A549 (cell line): Measurements from ENCODE around the gene CHCHD6. TPM values are rescaled to one million over a fixed set of nuclear protein-coding genes. Genes with fewer than 3 reads are reported as not detected.

Experiments used
- ATAC-seq, 2 experiments: fragments of 200-7000 bp in 1 of 2; fragments of >200 bp in 1 of 2; cut with Nextera tagmentation in 1 of 2; cut with Tn5 transposase in 1 of 2; 3 replicates each; pipeline versions ENCODE4 v1.8.0 to v1.9.1; 2018 to 2020; ENCODE audit warnings: mild to moderate bottlenecking in 1 of 2, moderate library complexity in 1 of 2
- CTCF ChIA-PET: fragments of 300-600 bp; sonication (Branson Sonifier 250); formaldehyde crosslinking; extraction: SDS; loops from one replicate; lab custom pipeline; 2021; ENCODE audit warnings: antibody characterized with exemption, inconsistent platforms; lab: Yijun Ruan, JAX
- POLR2A ChIA-PET: fragments of 350-600 bp; formaldehyde crosslinking; extraction: SDS; loops from one replicate; lab custom pipeline; 2021; ENCODE audit warnings: antibody characterized with exemption, inconsistent platforms; lab: Yijun Ruan, JAX
- DNase-seq, 2 experiments: peaks; one replicate each; pipeline versions ENCODE4 v3.0.0 to v3.0.0-alpha.2; 2011 to 2016; ENCODE audit warnings: low read depth in 1 of 2, low spot score in 1 of 2
- FAIRE-seq: peaks from 2 replicates; lab custom pipeline; 2011; peaks lifted over from hg19 to GRCh38; lab: Jason Lieb, UNC
- H3K27ac ChIP-seq, 2 experiments: fragments of >200 bp; sonication (Bioruptor Twin); formaldehyde crosslinking; 3 replicates each; pipeline ENCODE4 v1.5.1; 2016 to 2017
- H3K4me1 ChIP-seq: fragments of >200 bp; sonication (Bioruptor Twin); formaldehyde crosslinking; 3 replicates; pipeline ENCODE4 v1.6.1; 2016
- H3K4me2 ChIP-seq: fragments of >200 bp; sonication (Bioruptor Twin); formaldehyde crosslinking; 3 replicates; pipeline ENCODE4 v1.6.1; 2016
- H3K4me3 ChIP-seq: fragments of >200 bp; sonication (Bioruptor Twin); formaldehyde crosslinking; 3 replicates; pipeline ENCODE4 v1.5.1; 2016
- H3K9me3 ChIP-seq: fragments of >200 bp; sonication (Bioruptor Twin); formaldehyde crosslinking; 3 replicates; pipeline ENCODE4 v1.6.1; 2016
- CBX8 ChIP-seq: fragments of 200-600 bp; sonication (generic); IDR thresholded peaks from 2 replicates; pipeline ENCODE4 v1.6.1; 2016
- CHD2 ChIP-seq: fragments of 150-350 bp; IDR thresholded peaks from 2 replicates; pipeline ENCODE4 v1.6.1; 2014; ENCODE audit warnings: low read length; ENCODE audit not compliant: partially characterized antibody
- E2F6 ChIP-seq: IDR thresholded peaks from 2 replicates; pipeline ENCODE4 v1.6.1; 2012; ENCODE audit warnings: low read depth, borderline replicate concordance
- EHF ChIP-seq: fragments of 250-450 bp; sonication (Bioruptor Pico); IDR thresholded peaks from 2 replicates; pipeline ENCODE4 v1.5.0; 2020; ENCODE audit warnings: mild to moderate bottlenecking
- ELK1 ChIP-seq: fragments of 150-350 bp; IDR thresholded peaks from 2 replicates; pipeline ENCODE4 v1.6.1; 2014; ENCODE audit warnings: low read depth, mild to moderate bottlenecking, low read length
- EP300 ChIP-seq, 2 experiments: fragments of >200 bp; sonication (Bioruptor Twin); formaldehyde crosslinking; IDR thresholded peaks; 2 replicates in 1 of 2; 3 replicates in 1 of 2; pipeline ENCODE4 v1.6.1; 2016 to 2017
- FOXS1 ChIP-seq: fragments of 250-450 bp; sonication (Bioruptor Pico); IDR thresholded peaks from 2 replicates; pipeline ENCODE4 v1.5.0; 2020; ENCODE audit warnings: mild to moderate bottlenecking, moderate library complexity
- GATA3 ChIP-seq: IDR thresholded peaks from 2 replicates; pipeline ENCODE4 v1.6.1; 2012; ENCODE audit warnings: borderline replicate concordance
- HDAC2 ChIP-seq: fragments of 200-600 bp; sonication (generic); IDR thresholded peaks from 2 replicates; pipeline ENCODE4 v1.6.1; 2016
- HOXB5 ChIP-seq: fragments of 250-450 bp; sonication (Bioruptor Pico); IDR thresholded peaks from 2 replicates; pipeline ENCODE4 v1.5.0; 2020; ENCODE audit warnings: mild to moderate bottlenecking, moderate library complexity
- JUNB ChIP-seq: fragments of >200 bp; sonication (Bioruptor Twin); formaldehyde crosslinking; IDR thresholded peaks from 2 replicates; pipeline ENCODE4 v1.6.1; 2016
- MAFK ChIP-seq: fragments of 450-650 bp; IDR thresholded peaks from 2 replicates; pipeline ENCODE4 v1.6.1; 2014; ENCODE audit not compliant: partially characterized antibody
- NFE2L2 ChIP-seq: fragments of 150-350 bp; conservative IDR thresholded peaks from 2 replicates; pipeline ENCODE4 v1.6.1; 2014; ENCODE audit warnings: low read length
- NR3C1 ChIP-seq: fragments of >200 bp; sonication (Bioruptor Twin); formaldehyde crosslinking; IDR thresholded peaks from 3 replicates; pipeline ENCODE4 v1.6.1; 2017
- PBX3 ChIP-seq: IDR thresholded peaks from 2 replicates; pipeline ENCODE4 v1.6.1; 2012
- POLR2A ChIP-seq: IDR thresholded peaks from 2 replicates; pipeline ENCODE4 v1.6.1; 2012; ENCODE audit warnings: mild to moderate bottlenecking, low read length
- REST ChIP-seq: fragments of 200-600 bp; sonication (generic); IDR thresholded peaks from 2 replicates; pipeline ENCODE4 v1.6.1; 2016; ENCODE audit warnings: antibody characterized with exemption, mild to moderate bottlenecking, moderate library complexity
- RFX5 ChIP-seq: fragments of 450-650 bp; IDR thresholded peaks from 2 replicates; pipeline ENCODE4 v1.7.1; 2014; ENCODE audit warnings: antibody characterized with exemption, mild to moderate bottlenecking, moderate library complexity
- RNF2 ChIP-seq: fragments of 200-600 bp; sonication (generic); IDR thresholded peaks from 2 replicates; pipeline ENCODE4 v1.6.1; 2016; ENCODE audit warnings: low read depth, mild to moderate bottlenecking, antibody characterized with exemption, moderate library complexity, borderline replicate concordance
- USF2 ChIP-seq: fragments of 450-650 bp; IDR thresholded peaks from 2 replicates; pipeline ENCODE4 v1.6.1; 2014; ENCODE audit warnings: antibody characterized with exemption
- WGBS: methylation state at CpG from one replicate; pipeline ENCODE4 v1.1.6; 2017; ENCODE audit errors: missing lambda C conversion rate; 5-methylcytosine and 5-hydroxymethylcytosine counted together
- polyA plus RNA-seq, 4 experiments: library from polyadenylated mRNA; depleted of rRNA in 3 of 4; stranded (reverse); fragments of >200 nt; fragmentation: RNase III in 1 of 4; extraction: RNeasy Plus Mini Kit Qiagen cat#74134 plus additional on column Dnase treatment in 1 of 4; gene quantifications; 2 replicates in 3 of 4; 3 replicates in 1 of 4; pipeline ENCODE4 v1.2.3, GENCODE V29; 2011 to 2017

Gene CHCHD6
- polyA plus RNA-seq, 2 of the 4 experiments (the other 2 are of a cell fraction): 15.0 to 18.1 TPM

GRCh38 chr3:126765187-126766069 is 61.4 kb downstream of the CHCHD6 start:
- POLR2A ChIA-PET: no interaction called here

GRCh38 chr3:126766653-126767052 is 62.6 kb downstream of the CHCHD6 start:
- FAIRE-seq (no peak), ATAC-seq (no peak), DNase-seq (no peak)
- Histone ChIP-seq H3K27ac (no peak overlapping the region), H3K9me3 (no peaks in the 10 kb centered on the region), H3K4me3 (no peak overlapping the region), H3K4me2 (no peak overlapping the region), H3K4me1 (no peaks in the 10 kb centered on the region)
- 89% methylated on average over 3 of the region's 7 CpGs for WGBS
- ChIA-PET POLR2A (no interaction called here), CTCF (interaction anchor here (0.8 to 2.4 kb wide), 2 partner anchors 14 to 127 kb away, joined by 3 to 11 read pairs; no protein-coding TSS in a partner anchor)
- TF ChIP-seq HOXB5: no peak
- no peak for TF ChIP-seq GATA3
- no peak for TF ChIP-seq RNF2
- TF ChIP-seq NR3C1: no peak
- TF ChIP-seq CHD2: no peak
- TF ChIP-seq EP300 (IDR thresholded peaks at IDR 0.05): no peak
- no peak for TF ChIP-seq PBX3
- no peak for TF ChIP-seq RFX5
- no peak for TF ChIP-seq NFE2L2
- TF ChIP-seq USF2: no peak
- no peak for TF ChIP-seq ELK1
- no peak for TF ChIP-seq CBX8
- no peak for TF ChIP-seq EHF (CRISPR knock-in tag)
- TF ChIP-seq REST: no peak
- TF ChIP-seq POLR2A: no peak
- TF ChIP-seq JUNB: no peak
- no peak for TF ChIP-seq MAFK
- no peak for TF ChIP-seq HDAC2
- no peak for TF ChIP-seq E2F6

More at GRCh38 chr3:126765187-126766069, 61.4 kb downstream of the CHCHD6 start:
- ATAC-seq (no peak), FAIRE-seq (no peak), DNase-seq (no peak)
- H3K9me3 ChIP-seq: no peaks in the 10 kb centered on the region
- 95% methylated on average over 12 of the region's 17 CpGs for WGBS
- no peak overlapping the region for H3K4me2 ChIP-seq
- TF ChIP-seq MAFK (peak; percentile 92), FOXS1 (CRISPR knock-in tag) (no peak)
- H3K4me1 ChIP-seq: no peaks in the 10 kb centered on the region
- CTCF ChIA-PET: interaction anchor here (1.7 to 2.4 kb wide), 2 partner anchors 13 to 86 kb away, joined by 3 to 11 read pairs; no protein-coding TSS in a partner anchor
- H3K27ac ChIP-seq: no peak overlapping the region
- no peak overlapping the region for H3K4me3 ChIP-seq
